GM19468 (cell line): Measurements from ENCODE around the gene CHST7.

Experiments used
- ATAC-seq: cut with Tn5 transposase; IDR thresholded peaks from one replicate; pipeline ENCODE4 v1.9.1; 2021; ENCODE audit warnings: mild to moderate bottlenecking, moderate library complexity, moderate number of reproducible peaks; ENCODE audit not compliant: unreplicated experiment; ENCODE audit errors: extremely low read depth

The CHST7 gene

DNA sequence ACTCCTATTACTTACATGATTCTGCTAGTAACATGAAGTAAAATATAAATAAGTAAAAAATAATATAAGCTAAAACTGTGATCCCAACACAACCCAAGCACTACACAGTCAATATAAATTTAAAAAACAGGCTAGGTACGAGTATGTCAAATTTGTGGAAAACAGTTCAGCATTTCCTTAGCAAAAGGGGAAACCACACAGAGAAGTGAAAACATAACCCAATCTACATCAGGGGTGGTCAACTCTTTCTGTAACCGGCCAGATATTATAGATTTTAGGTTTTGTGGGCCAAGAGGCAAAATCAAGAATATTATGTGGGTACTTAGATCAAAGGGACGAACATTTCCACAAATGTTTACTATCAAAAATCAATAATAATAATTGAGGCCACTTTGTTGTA lies 70.1 kb downstream of the CHST7 start:
- no peak for ATAC-seq

- ATAC-seq, result no peak
Measured at GRCh38 chrX:46645614-46646013, 72.0 kb downstream of the CHST7 start.

DNA sequence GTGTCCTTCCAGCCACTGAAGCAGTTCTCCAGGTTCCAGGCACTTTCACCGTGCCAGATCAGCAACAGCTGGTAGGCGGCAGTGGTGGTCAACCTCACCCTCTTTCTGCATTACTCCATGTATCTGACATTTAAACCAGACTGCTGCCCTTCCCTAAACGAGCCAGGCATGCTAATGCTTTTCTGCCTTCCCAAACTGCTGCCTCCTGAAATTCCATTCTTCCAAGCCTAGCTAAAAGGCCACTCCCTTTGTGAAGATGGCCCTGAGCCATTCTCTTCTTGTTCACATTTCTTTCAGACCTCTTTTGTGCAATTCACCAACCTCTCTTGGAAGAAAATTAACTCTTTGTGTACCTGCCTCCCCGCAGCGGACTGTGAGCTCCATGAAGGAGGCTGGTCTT lies 73.7 kb downstream of the CHST7 start:
- no peak for ATAC-seq
